GM06990 (cell line): ENCODE data around the gene C9orf152.
"Not testable (repeated sequence)": the region's sequence is repeated elsewhere in the genome, so short reads cannot be mapped to it uniquely, and the experiment has no call there.

Experiments used
- DNase-seq: peaks from one replicate; pipeline ENCODE4 v3.0.0-alpha.2; 2011; ENCODE audit not compliant: insufficient read length; ENCODE audit errors: extremely low read depth
- H3K27me3 ChIP-seq: replicated peaks from 2 replicates; pipeline ENCODE4 v1.6.0; 2011; ENCODE audit warnings: low read length; ENCODE audit not compliant: control insufficient read depth, insufficient read depth
- H3K36me3 ChIP-seq: 2 replicates; pipeline ENCODE4 v1.5.1; 2011; ENCODE audit warnings: low read length; ENCODE audit not compliant: control insufficient read depth, insufficient read depth
- H3K4me3 ChIP-seq: replicated peaks from 2 replicates; pipeline ENCODE4 v1.5.1; 2011; ENCODE audit warnings: low read depth, mild to moderate bottlenecking, control low read depth, low read length
- CTCF ChIP-seq: IDR thresholded peaks from 2 replicates; pipeline ENCODE4 v1.5.1; 2011; ENCODE audit warnings: low read length, control low read depth, mild to moderate bottlenecking, inconsistent platforms; ENCODE audit not compliant: insufficient read depth, poor library complexity, severe bottlenecking

The C9orf152 gene

GRCh38 chr9:110199643-110200042 lies 8.3 kb downstream of the C9orf152 start:
- no peaks in the 10 kb centered on the region for H3K36me3 ChIP-seq
- no peak for TF ChIP-seq CTCF
- H3K27me3 ChIP-seq, result no peaks in the 10 kb centered on the region
- no peak for DNase-seq
- no peak overlapping the region for H3K4me3 ChIP-seq

DNA sequence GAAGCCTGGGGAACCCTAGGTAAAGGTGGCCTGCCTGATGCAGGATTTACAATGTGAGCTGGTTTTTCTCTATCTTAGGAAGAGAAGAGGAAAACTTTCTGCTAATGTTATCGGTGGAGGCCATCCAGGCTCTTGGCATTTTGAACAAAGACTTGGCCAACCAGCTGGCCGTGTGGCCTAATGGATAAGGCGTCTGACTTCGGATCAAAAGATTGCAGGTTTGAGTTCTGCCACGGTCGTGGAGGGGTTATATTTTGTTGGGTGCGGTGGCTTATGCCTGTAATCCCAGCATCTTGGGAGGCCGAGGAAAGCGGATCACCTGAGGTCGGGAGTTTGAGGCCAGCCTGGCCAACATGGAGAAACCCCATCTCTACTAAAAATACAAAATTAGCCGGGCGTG lies 9.6 kb downstream of the C9orf152 start:
- no peak for TF ChIP-seq CTCF
- H3K27me3 ChIP-seq, result no peaks in the 10 kb centered on the region
- H3K4me3 ChIP-seq, result no peak overlapping the region
- H3K36me3 ChIP-seq, result no peaks in the 10 kb centered on the region
- no peak for DNase-seq

DNA sequence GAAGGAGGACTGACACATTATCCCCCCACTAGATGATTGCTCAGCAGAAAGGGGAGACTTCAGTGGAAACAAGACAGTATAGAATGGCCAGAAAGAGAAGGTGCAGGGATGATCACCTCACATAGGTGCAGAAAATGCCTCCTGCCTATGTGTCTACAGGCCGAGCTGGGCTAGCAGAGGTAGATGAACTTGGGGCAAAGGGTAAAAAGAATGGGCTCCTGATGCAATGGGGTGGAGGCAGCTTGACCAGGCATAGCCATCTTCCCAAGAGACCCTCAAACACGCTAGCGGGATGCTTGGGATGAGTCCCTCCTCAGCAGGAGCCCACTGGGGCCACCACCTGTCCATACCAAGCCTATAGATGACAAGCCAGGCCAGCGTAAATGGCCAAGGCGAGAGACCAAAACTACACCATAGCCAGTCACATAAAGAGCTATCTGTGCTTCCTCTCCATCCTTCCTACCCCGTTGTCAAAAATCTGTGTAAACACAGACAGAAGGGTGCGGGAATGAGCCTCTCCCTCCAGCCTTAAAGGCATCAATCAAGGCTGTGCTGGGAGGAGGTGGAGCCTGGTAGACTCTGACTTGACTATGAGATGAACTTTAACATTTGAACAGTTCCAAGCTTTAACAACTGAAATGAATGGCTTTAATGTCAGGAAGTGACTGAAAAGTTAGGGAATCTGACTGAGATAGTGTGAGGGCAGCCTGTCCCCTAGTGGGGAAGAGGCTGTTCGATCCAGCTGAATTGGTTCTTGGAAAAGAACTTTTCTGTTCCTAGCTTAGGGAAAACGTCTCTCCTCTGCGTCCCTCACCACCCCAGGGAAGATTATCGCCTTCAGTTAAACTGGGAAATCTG lies 10.4 kb downstream of the C9orf152 start:
- H3K36me3 ChIP-seq, result no peaks in the 10 kb centered on the region
- TF ChIP-seq CTCF, result no peak
- no peak overlapping the region for H3K4me3 ChIP-seq
- no peaks in the 10 kb centered on the region for H3K27me3 ChIP-seq
- DNase-seq, result no peak

DNA sequence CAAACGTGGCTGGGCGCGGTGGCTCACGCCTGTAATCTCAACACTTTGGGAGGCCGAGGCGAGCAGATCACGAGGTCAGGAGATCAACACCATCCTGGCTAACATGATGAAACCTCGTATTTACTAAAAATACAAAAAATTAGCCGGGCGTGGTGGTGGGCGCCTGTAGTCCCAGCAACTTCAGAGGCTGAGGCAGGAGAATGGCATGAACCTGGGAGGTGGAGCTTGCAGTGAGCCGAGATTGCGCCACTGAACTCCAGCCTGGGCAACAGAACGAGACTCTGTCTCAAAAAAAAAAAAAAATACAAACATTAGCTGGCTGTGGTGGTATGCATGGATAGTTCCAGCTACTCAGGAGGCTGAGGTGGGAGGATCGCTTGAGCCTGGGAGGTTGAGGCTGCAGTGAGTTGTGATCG lies 11.9 kb downstream of the C9orf152 start:
- DNase-seq, H3K36me3 ChIP-seq: not testable (repeated sequence)

GRCh38 chr9:110192531-110193261 lies 15.3 kb downstream of the C9orf152 start:
- no peak for DNase-seq
- Histone ChIP-seq H3K27me3 (no peaks in the 10 kb centered on the region), H3K36me3 (no peaks in the 10 kb centered on the region), H3K4me3 (no peak overlapping the region)
- no peak for TF ChIP-seq CTCF

More for the DNA sequence above, 11.9 kb downstream of the C9orf152 start:
- H3K4me3 ChIP-seq, H3K27me3 ChIP-seq: not testable (repeated sequence)

DNA sequence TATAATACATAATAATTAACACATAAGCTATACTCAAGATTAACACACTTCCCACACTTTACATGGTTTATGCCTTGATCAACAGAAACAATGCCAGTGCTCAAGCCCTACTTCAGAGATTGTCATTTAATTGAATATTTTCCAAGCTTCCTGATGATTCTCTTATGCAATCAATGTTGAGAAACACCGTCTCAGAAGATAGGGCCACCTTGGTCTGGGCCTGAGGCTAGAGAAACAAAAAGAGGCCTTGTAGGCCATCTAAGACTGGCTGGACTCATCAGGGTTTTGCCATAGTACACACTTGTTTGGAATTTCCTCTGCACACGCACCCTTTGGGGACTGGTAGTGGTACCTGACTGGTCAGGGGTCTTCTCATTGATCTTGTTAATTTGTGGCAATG lies 16.3 kb downstream of the C9orf152 start:
- no peak for TF ChIP-seq CTCF
- Histone ChIP-seq H3K27me3 (no peaks in the 10 kb centered on the region), H3K36me3 (no peaks in the 10 kb centered on the region), H3K4me3 (no peak overlapping the region)
- DNase-seq, result no peak
